ENCODE data around the gene PPP3CA. TPM values are rescaled to one million over a fixed set of nuclear protein-coding genes. Genes with fewer than 3 reads are reported as not detected.

PPP3CA gene
- total RNA-seq, 1 donor from 2014 or later, result 64.5 TPM

DNA sequence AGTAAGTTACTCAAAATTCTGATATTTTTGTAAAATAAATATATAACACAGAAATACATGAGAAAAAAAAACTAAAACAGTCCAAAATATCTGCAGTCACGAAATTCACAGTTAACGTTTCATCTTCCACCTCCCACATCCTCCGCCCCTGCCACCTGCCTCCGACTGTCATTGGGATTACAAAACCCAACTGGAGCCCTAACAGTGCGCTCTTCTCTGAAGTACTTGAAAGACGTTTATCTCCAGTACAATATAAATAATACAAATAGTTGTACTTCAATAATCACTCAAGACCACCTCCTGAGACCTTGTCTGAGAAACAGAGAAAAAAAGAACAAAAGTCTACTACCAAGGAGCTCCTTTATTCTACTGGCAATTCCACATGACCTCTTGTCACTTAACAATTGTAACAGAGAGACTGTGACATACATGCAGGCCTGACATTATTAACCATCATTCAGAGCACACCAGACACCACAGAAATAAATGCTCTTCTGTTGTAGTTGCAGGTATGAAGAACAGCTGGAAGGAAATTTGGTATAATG lies 280.6 kb downstream of the PPP3CA start:
- no peak overlapping the region for H3K27ac ChIP-seq
- no peaks in the 10 kb centered on the region for H3K4me1 ChIP-seq
- TF ChIP-seq, protein P1, sequence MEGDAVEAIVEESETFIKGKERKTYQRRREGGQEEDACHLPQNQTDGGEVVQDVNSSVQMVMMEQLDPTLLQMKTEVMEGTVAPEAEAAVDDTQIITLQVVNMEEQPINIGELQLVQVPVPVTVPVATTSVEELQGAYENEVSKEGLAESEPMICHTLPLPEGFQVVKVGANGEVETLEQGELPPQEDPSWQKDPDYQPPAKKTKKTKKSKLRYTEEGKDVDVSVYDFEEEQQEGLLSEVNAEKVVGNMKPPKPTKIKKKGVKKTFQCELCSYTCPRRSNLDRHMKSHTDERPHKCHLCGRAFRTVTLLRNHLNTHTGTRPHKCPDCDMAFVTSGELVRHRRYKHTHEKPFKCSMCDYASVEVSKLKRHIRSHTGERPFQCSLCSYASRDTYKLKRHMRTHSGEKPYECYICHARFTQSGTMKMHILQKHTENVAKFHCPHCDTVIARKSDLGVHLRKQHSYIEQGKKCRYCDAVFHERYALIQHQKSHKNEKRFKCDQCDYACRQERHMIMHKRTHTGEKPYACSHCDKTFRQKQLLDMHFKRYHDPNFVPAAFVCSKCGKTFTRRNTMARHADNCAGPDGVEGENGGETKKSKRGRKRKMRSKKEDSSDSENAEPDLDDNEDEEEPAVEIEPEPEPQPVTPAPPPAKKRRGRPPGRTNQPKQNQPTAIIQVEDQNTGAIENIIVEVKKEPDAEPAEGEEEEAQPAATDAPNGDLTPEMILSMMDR (IDR thresholded peaks at IDR 0.05), result no peak
- H3K27me3 ChIP-seq, result no peaks in the 10 kb centered on the region
- intact Hi-C loops (cut with DNase I), result no loop called here
- DNase-seq (ENCODE audit: low spot score in 2 of 2), result no peak
- H3K4me3 ChIP-seq, result no peak overlapping the region
- no peaks in the 10 kb centered on the region for H3K36me3 ChIP-seq
- H3K9me3 ChIP-seq, result no peaks in the 10 kb centered on the region

GRCh38 chr4:101065935-101066485 lies 281.3 kb downstream of the PPP3CA start:
- Histone ChIP-seq H3K4me1 (no peaks in the 10 kb centered on the region), H3K27me3 (no peaks in the 10 kb centered on the region), H3K27ac (no peak overlapping the region), H3K36me3 (no peaks in the 10 kb centered on the region), H3K4me3 (no peak overlapping the region), H3K9me3 (no peaks in the 10 kb centered on the region)
- intact Hi-C loops (cut with DNase I), result no loop called here
- no peak for DNase-seq (ENCODE audit: low spot score in 2 of 2)
- TF ChIP-seq, protein P1 (IDR thresholded peaks at IDR 0.05), result no peak

- no peak for DNase-seq (ENCODE audit: low spot score in 2 of 2)
- no peaks in the 10 kb centered on the region for H3K4me1 ChIP-seq
- no peak overlapping the region for H3K27ac ChIP-seq
- H3K4me3 ChIP-seq, result no peak overlapping the region
- no peaks in the 10 kb centered on the region for H3K9me3 ChIP-seq
- no peaks in the 10 kb centered on the region for H3K36me3 ChIP-seq
- TF ChIP-seq, protein P1 (IDR thresholded peaks at IDR 0.05), result no peak
- intact Hi-C loops (cut with DNase I), result no loop called here
- no peaks in the 10 kb centered on the region for H3K27me3 ChIP-seq
Measured at GRCh38 chr4:101065346-101065745, 282.0 kb downstream of the PPP3CA start.

- intact Hi-C loops (cut with DNase I), result no loop called here
- no peak overlapping the region for H3K27ac ChIP-seq
- no peaks in the 10 kb centered on the region for H3K27me3 ChIP-seq
- DNase-seq (ENCODE audit: low spot score in 2 of 2), result no peak
- H3K4me3 ChIP-seq, result no peak overlapping the region
- H3K36me3 ChIP-seq, result no peaks in the 10 kb centered on the region
- H3K9me3 ChIP-seq, result no peaks in the 10 kb centered on the region
- TF ChIP-seq, protein P1 (IDR thresholded peaks at IDR 0.05), result no peak
- H3K4me1 ChIP-seq, result no peaks in the 10 kb centered on the region
Measured at GRCh38 chr4:101064541-101065180, 282.7 kb downstream of the PPP3CA start.

DNA sequence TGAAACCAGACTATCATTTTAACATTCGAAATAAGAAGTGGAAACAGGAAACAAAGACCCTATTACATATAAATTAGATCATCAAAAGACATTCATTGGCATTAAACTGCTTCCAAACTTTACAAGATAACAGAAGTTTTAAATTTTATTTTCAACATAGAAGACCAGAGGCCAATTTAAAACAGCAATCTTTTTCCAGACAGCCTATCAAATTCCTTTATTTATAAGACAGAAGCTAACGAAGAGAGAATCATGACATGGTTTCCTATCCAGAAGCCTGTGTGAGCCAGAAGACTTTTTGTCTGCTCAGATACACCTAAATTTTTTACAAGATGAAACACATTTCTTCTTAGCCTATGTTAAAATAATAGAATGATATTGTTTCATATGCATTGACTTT lies 291.9 kb downstream of the PPP3CA start:
- H3K9me3 ChIP-seq, result no peaks in the 10 kb centered on the region
- no peak overlapping the region for H3K4me3 ChIP-seq
- intact Hi-C loops (cut with DNase I), result no loop called here
- no peaks in the 10 kb centered on the region for H3K36me3 ChIP-seq
- H3K27me3 ChIP-seq, result no peaks in the 10 kb centered on the region
- TF ChIP-seq, protein P1 (IDR thresholded peaks at IDR 0.05), result no peak
- no peak for DNase-seq (ENCODE audit: low spot score in 2 of 2)
- H3K27ac ChIP-seq, result no peak overlapping the region
- no peaks in the 10 kb centered on the region for H3K4me1 ChIP-seq
